ENCODE results near the gene C1orf167. TPM values are rescaled to one million over a fixed set of nuclear protein-coding genes. Genes with fewer than 3 reads are reported as not detected.

The C1orf167 gene
- total RNA-seq, 1 donor from 2014 or later: not detected

- no peaks in the 10 kb centered on the region for H3K36me3 Mint-ChIP-seq (ENCODE audit: unreplicated experiment)
- H3K4me3 Mint-ChIP-seq (ENCODE audit: unreplicated experiment): no peak overlapping the region
- no peak overlapping the region for H3K27ac Mint-ChIP-seq (ENCODE audit: unreplicated experiment)
- peaks cover 3% of the 10 kb centered on the region for H3K9me3 Mint-ChIP-seq (ENCODE audit: unreplicated experiment)
- no peak for DNase-seq
- peaks cover 3% of the 10 kb centered on the region for H3K27me3 Mint-ChIP-seq (ENCODE audit: unreplicated experiment)
- TF ChIP-seq CTCF (IDR thresholded peaks at IDR 0.05; ENCODE audit: partially characterized antibody, unreplicated experiment): no peak
- no peaks in the 10 kb centered on the region for H3K4me1 Mint-ChIP-seq (ENCODE audit: low read depth, unreplicated experiment)
These were observed 10.5 kb downstream of the C1orf167 start for GRCh38 chr1:11772458-11772857.

GRCh38 chr1:11774753-11775152, 12.8 kb downstream of the C1orf167 start:
- H3K9me3 Mint-ChIP-seq (ENCODE audit: unreplicated experiment): peaks cover 3% of the 10 kb centered on the region
- no peaks in the 10 kb centered on the region for H3K36me3 Mint-ChIP-seq (ENCODE audit: unreplicated experiment)
- H3K27ac Mint-ChIP-seq (ENCODE audit: unreplicated experiment): no peak overlapping the region
- no peaks in the 10 kb centered on the region for H3K4me1 Mint-ChIP-seq (ENCODE audit: low read depth, unreplicated experiment)
- peaks cover 2% of the 10 kb centered on the region for H3K27me3 Mint-ChIP-seq (ENCODE audit: unreplicated experiment)
- H3K4me3 Mint-ChIP-seq (ENCODE audit: unreplicated experiment): no peak overlapping the region
- DNase-seq: no peak
- TF ChIP-seq CTCF (IDR thresholded peaks at IDR 0.05; ENCODE audit: partially characterized antibody, unreplicated experiment): no peak

GRCh38 chr1:11777658-11778322, 15.8 kb downstream of the C1orf167 start:
- H3K27me3 Mint-ChIP-seq (ENCODE audit: unreplicated experiment): peaks cover 2% of the 10 kb centered on the region
- H3K4me1 Mint-ChIP-seq (ENCODE audit: low read depth, unreplicated experiment): no peaks in the 10 kb centered on the region
- no peak for DNase-seq
- H3K27ac Mint-ChIP-seq (ENCODE audit: unreplicated experiment): no peak overlapping the region
- H3K36me3 Mint-ChIP-seq (ENCODE audit: unreplicated experiment): no peaks in the 10 kb centered on the region
- no peak for TF ChIP-seq CTCF (IDR thresholded peaks at IDR 0.05; ENCODE audit: partially characterized antibody, unreplicated experiment)
- no peak overlapping the region for H3K4me3 Mint-ChIP-seq (ENCODE audit: unreplicated experiment)
- peaks cover 2% of the 10 kb centered on the region for H3K9me3 Mint-ChIP-seq (ENCODE audit: unreplicated experiment)

GRCh38 chr1:11778336-11778735, 16.3 kb downstream of the C1orf167 start:
- Mint-ChIP-seq H3K36me3 (ENCODE audit: unreplicated experiment) (no peaks in the 10 kb centered on the region), H3K27ac (ENCODE audit: unreplicated experiment) (no peak overlapping the region), H3K4me1 (ENCODE audit: low read depth, unreplicated experiment) (no peaks in the 10 kb centered on the region), H3K9me3 (ENCODE audit: unreplicated experiment) (peaks cover 2% of the 10 kb centered on the region), H3K4me3 (ENCODE audit: unreplicated experiment) (no peak overlapping the region), H3K27me3 (ENCODE audit: unreplicated experiment) (peaks cover 2% of the 10 kb centered on the region)
- DNase-seq: no peak
- no peak for TF ChIP-seq CTCF (IDR thresholded peaks at IDR 0.05; ENCODE audit: partially characterized antibody, unreplicated experiment)

GRCh38 chr1:11778844-11779623, 17.0 kb downstream of the C1orf167 start:
- H3K27ac Mint-ChIP-seq (ENCODE audit: unreplicated experiment): no peak overlapping the region
- no peaks in the 10 kb centered on the region for H3K36me3 Mint-ChIP-seq (ENCODE audit: unreplicated experiment)
- no peaks in the 10 kb centered on the region for H3K4me1 Mint-ChIP-seq (ENCODE audit: low read depth, unreplicated experiment)
- H3K4me3 Mint-ChIP-seq (ENCODE audit: unreplicated experiment): no peak overlapping the region
- TF ChIP-seq CTCF (IDR thresholded peaks at IDR 0.05; ENCODE audit: partially characterized antibody, unreplicated experiment): no peak
- DNase-seq: no peak
- H3K27me3 Mint-ChIP-seq (ENCODE audit: unreplicated experiment): peaks cover 2% of the 10 kb centered on the region
- peaks cover 2% of the 10 kb centered on the region for H3K9me3 Mint-ChIP-seq (ENCODE audit: unreplicated experiment)
